ENCODE results near the gene PLD5.
"Not testable (repeated sequence)": the region's sequence is repeated elsewhere in the genome, so short reads cannot be mapped to it uniquely, and the experiment has no call there.

The PLD5 gene

DNA sequence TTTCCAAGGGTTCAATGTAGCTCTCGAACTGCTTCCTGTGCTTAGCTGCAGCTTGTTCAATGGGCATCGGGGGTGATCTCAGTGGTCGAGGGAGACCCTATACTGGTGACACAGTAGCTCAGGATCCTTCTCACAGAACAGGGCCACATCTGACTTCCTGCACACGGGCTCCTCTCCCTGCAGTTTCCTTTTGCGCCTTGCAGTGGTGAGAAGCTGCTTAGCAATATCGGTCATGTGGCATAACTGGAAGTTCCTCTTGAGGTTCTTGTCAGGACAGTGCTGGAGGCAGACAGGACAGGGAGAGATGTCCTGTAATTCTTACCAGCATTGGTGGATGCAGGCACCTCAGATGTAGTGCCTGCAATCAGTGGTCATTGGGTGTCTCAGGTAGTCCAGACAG, 385.1 kb downstream of the PLD5 start:
- DNase-seq: no peak

DNA sequence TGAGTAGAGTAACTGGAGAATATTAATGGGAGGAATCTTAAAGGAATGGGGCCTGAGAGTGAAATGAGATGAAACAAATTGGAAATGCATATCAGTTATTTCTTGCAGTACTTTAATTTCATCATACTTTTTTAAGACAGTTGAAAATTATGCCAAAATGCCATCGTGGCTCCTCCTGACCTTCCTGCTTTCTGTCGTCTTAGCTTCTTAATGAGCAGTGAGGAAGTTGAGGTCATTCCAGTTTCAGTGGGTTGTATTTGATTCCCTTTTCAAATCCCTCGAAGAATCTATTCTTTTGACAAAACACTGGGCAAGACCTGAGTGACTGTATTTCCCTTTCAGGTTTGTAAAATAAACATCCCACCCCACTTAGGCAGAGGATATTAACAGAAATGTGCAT, 390.7 kb downstream of the PLD5 start:
- DNase-seq: no peak

DNA sequence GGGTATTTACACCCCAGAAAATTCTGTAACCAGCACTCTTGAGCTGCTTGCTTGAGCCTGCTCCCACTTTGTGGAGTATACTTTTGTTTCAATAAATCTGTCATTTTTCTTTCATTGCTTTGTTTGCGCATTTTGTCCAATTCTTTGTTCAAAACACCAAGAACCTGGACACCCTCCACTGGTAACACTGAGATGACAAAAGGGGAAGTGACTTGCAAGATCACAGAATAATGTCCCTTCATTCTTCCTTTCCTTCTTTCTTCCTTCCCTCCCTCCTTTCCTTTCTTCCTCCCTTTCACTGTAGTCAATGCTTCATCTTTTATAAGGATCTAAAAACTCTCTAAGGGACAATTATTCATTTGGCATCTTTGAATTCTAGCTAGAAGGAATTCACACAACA, 391.1 kb downstream of the PLD5 start:
- DNase-seq: no peak

DNA sequence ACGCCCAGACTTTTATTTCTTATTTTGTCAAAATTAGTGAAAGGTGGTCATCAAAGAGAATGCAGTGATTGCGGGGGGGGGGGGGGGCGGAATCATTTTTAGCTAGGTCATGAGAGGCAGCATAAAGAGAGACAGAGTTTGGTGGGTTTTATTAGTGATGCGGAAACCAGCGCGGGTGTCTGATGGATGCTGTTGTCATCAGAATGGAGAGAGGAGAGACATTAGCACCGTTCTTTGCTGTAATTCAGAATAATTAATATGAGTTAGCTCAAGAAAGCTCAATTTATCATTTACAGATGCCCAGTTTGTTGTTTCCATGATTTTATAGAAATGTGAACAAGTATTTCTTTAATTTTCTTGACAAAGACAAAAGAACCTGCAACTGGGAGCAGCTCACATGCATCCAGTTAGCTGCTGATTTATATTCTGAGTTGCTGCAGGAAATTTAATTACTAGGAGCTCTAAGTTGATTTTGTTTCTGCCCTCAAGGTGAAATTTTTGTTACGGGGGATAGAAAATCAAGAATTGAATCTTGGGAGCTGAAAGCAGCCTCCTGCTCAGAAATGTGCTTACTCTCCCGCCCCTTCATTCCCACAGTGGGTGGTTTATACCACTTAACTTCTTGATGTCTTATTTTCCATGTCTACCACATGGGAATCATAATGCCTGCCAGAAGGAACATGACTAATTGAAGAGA, 392.2 kb downstream of the PLD5 start:
- no peak for DNase-seq

DNA sequence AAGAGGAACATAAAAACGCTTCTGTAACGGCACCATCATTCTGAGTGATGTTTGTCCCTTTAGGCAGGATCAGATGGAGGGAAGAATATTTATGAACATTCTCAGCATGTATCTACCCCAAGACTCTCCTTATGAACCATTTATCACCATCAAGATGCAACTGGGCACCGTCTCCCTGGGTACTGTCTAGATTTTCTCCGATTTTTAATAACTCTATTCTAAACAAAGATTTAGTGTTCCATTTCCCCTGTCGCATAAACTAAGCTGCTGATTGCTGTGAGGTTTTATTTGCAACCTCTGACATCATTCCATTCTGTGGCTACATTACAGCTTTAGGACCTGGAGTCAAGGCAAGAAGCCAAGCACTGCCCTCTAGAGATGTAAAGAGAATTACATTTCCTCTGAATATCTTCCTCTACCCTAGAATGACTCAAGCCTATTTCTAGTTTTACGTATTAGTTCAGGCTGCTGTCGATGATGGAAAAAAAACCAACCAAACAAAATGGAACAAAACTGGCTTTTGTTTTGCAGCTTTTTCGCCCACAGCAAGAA, 395.5 kb downstream of the PLD5 start:
- DNase-seq: no peak

DNA sequence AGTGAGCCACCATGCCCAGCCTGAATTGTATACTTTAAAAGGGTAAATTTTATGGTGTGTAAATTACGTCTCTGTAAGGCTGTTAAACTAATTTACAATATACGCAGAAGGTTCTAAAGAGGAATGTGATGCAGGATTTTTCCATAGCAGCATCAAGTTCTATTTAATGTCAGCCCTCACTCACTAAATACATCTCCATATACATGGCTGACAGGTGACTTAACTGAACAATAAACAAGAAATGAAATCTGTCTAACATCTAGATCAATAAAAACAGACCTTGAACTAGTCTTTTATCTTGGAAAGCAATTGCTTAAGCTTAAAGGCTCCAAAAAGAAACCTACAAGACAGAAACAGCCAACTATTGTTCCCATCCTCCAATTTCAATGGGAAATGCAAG, 404.1 kb downstream of the PLD5 start:
- DNase-seq: no peak

DNA sequence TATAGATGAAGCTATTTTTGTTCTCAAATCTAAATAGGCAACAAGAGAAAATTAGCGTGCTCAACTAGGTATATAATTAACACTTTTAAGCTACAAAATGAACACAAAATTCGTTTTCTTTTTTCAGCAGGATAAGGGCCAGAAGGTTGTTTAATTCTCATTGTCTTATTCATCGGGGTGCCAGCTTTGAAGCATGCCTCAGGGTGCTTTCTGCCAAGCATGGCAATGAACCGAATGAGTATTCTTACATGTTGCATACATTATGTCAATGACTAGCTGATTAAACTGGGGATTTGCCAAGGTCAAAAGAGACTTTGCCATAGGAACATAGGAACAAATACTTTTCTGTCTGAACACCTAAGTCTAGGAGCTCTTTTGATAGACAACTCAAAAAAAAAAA, 423.6 kb downstream of the PLD5 start:
- no peak for DNase-seq

DNA sequence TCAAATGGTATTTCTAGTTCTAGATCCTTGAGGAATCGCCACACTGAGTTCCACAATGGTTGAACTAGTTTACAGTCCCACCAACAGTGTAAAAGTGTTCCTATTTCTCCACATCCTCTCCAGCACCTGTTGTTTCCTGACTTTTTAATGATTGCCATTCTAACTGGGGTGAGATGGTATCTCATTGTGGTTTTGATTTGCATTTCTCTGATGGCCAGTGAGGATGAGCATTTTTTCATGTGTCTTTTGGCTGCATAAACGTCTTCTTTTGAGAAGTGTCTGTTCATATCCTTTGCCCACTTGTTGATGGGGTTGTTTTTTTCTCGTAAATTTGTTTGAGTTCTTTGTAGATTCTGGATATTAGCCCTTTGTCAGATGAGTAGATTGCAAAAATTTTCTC, 427.2 kb downstream of the PLD5 start:
- not testable (repeated sequence) for DNase-seq

DNA sequence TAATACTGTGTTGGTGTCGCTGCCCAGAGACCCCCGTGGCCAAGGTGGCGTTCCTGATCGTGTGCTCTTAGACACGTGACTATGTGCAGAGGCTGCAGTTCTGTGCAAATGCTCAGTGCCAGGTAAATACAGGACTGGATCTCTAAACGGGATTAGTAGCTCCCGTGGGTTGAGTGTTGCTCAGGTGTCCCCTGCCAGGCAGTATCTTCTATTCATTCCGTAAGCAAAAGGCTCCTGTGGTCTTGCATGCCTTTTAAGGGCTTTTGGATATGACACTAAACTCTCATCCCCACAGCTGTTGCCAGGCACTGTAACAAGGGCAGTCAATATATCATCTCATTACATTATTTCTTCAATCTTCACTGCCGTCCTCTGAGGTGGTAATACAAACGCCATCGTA, 431.4 kb downstream of the PLD5 start:
- no peak for DNase-seq

DNA sequence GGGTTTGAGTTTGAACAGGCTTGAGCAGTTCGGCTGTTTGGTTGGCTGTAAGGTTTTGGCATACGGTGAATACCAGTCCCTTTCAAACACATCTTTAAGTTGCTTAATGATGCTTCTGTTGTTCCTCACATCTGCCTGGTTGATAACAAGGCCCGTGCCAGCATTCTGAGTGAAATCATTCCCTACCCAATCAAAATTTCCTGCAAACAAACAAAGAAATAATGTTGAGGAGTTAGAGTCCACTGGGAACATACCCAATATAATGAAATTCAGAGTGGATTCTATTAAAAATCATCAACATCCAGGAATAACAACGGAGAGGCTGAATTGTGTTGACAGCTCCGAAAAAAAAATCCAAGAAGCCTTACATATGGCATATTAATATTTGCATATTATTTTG, 434.6 kb downstream of the PLD5 start:
- DNase-seq: no peak

DNA sequence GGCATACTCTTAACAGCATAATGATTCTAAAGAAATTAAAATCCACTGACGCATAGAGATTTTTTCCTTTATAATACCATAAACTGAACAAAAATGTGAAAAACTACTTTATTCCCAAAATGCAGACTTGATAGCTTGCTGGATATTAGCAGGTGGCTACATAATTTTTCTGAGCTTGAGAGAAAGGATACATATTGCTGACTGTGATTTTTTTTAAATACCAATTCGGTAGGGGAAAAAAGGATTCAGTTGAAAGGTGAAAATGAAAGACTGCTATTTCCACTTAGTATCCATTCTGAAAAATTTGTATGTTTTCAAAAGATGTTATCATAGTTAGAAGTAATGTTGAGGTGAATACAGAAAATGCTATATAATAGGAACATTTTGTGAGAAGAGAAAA, 435.6 kb downstream of the PLD5 start:
- no peak for DNase-seq

DNA sequence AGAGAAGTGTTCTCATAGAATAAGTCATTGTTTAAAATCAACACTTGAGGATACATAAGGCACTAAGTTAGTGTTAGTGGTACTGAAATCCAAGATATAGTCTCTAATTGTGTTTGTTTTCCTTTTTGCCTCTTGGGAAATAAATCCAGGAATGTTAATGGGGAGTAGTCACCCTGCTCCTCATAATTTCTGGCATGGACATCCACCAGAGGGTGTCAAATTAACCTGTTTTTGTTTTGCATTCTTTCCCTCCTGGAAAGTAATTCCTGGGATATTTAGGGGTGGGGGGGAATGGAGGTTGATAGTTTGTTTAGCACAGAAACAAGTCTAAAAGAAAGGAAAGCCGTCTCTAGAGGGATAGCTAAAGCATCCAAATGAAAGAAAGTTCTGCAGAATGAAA, 437.8 kb downstream of the PLD5 start:
- DNase-seq: no peak

DNA sequence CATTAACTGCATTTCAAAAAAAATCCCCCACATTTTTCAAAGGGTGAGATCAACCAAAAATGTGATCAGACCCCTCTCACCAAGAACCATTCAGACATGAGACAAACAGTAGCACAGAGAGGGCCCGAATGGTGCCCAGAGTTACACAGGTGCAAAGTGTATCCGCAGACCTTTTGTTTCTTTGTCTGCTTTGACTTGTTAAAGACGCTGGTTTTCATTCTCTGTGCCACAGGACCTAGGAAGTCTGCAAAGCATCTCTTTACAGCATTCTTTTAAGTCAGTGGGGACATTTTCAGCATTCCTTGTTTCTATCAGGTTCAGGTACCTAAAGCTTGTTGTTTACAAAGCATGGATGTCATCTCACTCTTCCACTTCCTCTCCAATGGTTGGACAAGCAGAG, 438.4 kb downstream of the PLD5 start:
- DNase-seq: no peak

DNA sequence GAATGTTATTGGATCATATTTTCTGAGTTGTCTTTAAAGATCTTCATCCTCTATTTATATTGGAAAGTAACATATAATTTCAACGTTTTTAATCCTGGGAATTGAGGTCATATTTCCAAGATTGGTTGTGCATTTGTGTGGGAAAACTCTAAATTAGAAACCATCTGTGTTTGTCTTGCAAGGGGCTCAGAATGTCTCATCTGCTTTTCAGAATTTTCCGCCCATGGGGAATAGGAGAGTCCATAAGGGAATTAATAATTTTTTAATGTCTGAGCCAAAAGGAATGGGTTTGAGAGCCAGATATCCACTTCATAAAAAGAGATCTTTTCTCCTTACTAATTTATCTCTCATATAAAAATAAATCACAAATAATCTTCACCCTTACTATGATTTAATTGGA, 440.8 kb downstream of the PLD5 start:
- DNase-seq: no peak

DNA sequence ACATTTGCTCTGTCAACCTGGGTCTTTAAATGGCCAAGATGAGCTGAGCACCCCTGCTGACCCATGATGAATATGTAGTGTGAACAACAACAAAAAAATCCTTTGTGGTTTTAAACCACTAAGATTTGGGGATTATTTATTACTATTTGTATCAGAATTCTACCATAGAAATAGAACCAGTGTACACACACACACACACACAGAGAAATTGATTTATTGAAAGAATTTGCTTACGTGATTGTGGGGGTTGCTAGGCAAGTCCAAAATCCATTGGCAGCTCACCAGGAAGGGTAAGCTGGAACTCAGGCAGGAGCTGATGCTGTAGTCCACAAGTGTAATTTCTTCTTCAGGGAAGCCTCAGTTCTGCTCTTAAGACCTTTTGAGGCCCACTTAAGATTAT, 443.1 kb downstream of the PLD5 start:
- DNase-seq: no peak

DNA sequence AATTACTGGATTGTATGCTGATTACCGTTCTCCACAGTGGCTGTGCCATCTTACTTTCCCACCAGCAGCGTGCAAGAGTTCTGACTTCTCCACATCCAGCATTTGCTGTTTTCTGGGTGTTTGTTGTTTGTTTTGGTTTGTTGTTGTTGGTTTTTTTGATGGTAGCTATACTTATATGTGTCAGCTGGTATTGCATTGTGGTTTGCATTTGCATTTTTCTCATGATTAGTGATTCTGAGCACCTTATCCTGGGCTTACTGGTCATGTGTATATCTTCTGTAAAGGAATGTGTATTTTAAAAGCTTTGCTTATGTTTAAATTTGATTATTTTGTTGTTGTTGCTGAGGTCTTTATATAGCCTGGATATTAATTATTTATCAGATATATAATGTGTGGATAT, 458.7 kb downstream of the PLD5 start:
- no peak for DNase-seq

DNA sequence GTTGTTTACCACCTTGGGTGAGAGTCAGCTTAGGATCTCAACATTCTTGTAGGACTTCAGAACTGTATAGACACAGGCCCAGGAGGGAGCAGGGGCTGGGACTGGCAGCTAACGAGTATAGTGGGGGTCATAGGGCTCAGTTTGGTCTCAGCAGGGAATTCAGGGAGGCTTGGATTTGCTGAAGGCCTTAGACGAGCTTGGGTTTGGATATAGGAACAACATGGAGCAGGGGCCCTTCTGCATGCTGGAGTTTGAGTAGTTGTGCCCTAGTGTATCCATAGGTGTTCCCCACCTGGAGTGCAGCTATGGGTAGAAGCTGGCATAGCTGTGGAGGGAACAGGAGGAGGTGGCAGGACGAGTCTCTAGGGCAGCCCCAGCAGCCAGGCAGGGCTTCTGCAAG, 462.2 kb downstream of the PLD5 start:
- no peak for DNase-seq

DNA sequence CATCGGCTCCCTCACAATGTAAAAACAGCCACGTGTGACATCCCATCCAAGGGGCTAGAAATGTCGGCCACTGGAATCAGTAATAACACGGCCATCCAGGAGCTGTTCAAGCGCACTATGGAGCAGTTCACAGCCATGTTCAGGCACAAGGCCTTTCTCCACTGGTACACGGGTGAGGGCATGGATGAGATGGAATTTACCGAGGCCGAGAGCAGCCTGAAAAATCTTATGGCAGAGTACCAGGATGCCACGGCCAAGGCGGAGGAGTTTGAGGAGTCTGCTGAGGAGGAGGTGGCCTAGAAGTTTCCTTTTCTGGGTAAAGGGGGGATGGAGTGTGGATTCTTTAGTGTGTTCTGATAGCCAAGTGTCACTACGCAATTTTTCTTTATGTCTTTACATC, 464.5 kb downstream of the PLD5 start:
- no peak for DNase-seq

DNA sequence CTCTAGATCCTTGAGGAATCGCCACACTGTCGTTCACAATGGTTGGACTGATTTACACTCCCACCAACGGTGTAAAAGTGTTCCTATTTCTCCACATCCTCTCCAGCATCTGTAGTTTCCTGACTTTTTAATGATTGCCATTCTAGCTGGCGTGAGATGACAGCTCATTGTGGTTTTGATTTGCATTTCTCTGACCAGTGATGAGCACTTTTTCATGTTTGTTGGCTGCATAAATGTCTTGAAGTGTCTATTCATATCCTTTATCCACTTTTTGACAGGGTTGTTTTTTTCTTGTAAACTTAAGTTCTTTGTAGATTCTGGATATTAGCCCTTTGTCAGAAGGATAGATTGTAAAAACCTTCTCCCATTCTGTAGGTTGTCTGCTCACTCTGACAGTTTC, 465.9 kb downstream of the PLD5 start:
- DNase-seq: not testable (repeated sequence)

DNA sequence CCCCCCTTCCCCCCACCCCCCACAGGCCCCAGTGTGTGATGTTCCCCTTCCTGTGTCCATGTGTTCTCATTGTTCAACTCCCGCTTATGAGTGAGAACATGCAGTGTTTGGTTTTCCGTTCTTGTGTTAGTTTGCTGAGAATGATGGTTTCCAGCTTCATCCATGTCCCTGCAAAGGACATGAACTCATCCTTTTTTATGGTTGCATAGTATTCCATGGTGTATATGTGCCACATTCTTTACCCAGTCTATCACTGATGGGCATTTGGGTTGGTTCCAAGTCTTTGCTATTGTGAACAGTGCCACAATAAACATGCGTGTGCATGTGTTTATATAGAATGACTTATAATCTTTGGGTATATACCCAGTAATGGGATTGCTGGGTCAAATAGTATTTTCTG, 466.3 kb downstream of the PLD5 start:
- DNase-seq: not testable (repeated sequence)

DNA sequence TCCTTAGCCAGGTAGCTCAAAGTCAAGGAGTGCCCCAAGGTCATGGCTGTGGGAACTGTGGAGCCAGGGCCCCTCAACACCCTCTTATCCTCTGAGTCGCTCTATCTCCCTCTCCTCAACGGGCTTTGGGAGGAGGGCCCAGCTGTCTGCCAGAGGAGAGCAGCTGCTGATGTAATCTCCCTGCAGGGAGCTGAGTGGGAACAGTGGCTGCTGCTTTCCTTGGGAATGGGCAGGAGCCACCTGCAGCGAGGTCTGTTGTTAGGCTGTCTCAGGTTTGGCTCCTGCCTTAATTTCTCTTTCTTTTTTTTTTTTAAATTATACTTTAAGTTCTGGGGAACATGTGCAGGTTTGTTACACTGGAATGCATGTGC, 466.8 kb downstream of the PLD5 start:
- DNase-seq: no peak

DNA sequence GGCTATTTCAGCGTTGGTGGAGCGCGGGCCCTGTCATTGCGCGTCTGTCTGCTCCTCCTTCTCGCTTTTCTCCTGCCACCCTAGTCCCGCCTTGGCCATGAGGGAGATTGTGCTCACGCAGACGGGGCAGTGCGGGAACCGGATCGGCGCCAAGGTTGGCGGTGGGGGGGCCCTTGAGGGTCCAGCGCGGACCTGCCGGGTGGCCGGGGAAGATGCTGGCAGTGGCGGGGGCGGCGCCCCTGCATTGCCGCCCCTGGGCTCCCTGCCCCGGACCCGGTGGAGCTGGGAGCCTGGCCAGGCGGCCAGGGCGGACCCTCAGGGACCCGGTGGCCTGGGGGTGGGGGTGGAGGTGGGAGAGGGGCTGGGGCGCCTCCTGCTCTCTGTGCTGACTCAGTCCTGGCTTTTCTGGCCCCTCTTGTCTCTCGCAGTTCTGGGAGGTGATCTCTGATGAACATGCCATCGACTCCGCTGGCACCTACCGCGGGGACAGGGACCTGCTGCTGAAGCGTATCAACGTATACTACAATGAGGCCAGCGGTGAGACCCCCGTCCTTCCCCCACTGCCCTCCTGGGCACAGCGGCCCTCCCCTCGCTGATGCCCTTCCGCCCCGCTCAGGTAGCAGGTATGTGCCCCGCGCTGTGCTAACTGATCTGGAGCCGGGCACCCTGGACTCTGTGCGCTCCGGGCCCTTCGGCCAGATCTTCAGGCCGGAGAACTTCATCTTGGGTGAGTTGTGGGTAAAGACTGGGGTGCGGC, 467.3 kb downstream of the PLD5 start:
- no peak for DNase-seq

DNA sequence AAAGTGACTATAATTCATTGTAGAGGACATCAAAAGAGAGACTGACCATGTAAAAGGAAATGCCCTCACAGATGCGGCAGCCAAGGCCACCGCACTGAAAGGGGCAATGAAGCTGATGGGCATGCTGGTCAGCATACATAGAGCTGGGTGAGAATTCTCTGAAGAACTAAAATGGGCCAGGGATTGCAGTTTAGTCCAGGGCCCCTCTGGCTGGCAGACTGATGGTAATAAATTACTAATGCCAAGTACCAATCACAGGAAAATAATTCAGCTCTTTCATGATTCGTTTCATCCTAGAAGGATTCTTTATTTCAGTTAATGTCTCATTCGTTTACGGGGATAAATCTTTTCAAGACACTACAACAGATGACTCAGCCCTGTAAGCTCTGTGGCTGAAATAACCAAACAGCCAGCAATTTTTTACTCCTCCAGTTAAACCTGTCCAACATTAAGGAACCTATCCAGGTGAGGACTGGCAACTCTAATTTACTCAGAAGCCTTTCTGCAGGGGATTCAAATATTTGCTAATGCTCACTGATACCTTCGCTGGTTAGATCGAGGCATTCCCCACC, 468.7 kb downstream of the PLD5 start:
- DNase-seq: no peak

DNA sequence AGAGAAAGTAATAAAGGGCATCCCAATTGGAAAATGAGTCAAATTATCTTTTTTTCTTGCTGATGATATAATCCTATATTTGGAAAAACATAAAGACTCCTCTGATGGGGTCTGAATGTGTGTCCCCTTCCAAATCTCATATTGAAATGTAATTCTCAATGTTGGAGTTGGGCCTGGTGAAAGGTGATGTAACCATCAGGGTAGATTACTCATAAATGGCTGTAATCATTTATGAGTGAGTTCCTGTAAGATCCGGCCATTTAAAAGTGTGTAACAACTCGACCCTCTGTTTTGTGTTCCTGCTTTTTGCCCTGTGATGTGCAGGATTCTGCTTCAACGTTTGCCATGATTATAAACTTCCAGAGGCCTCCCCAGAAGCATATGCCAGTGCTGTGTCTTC, 481.3 kb downstream of the PLD5 start:
- no peak for DNase-seq

Data from CD4-positive, alpha-beta T cell treated with Interleukin-6 for 4 hours (primary cell).